PC-3 (cell line): ENCODE measurements around the gene RBM7.

Experiments used
- CTCF ChIP-seq: fragments of 300-600 bp; sonication (generic); conservative IDR thresholded peaks from 2 replicates; pipeline ENCODE4 v1.5.1; 2017; ENCODE audit warnings: antibody characterized with exemption, low read depth, mild to moderate bottlenecking, low read length
- EZH2 ChIP-seq: fragments of 300-600 bp; sonication (generic); IDR thresholded peaks from one replicate; pipeline ENCODE4 v1.6.1; 2017; ENCODE audit warnings: antibody characterized with exemption, mild to moderate bottlenecking, low read length; ENCODE audit not compliant: unreplicated experiment

GRCh38 chr11:114448749-114449482 lies 48.5 kb downstream of the RBM7 start:
- TF ChIP-seq CTCF (no peak), EZH2 (no peak)
